PFSK-1 (cell line): ENCODE results near the gene ARHGEF37.

Experiments
- FOXP2 ChIP-seq: optimal IDR thresholded peaks from 2 replicates; pipeline ENCODE3; 2011; ENCODE audit warnings: borderline replicate concordance, control low read depth, inconsistent platforms; ENCODE audit not compliant: insufficient read depth; ENCODE audit errors: extremely low read length, extremely low read depth
- POLR2AphosphoS5 ChIP-seq: IDR thresholded peaks from 2 replicates; pipeline ENCODE4 v1.6.1; 2012; ENCODE audit warnings: low read depth, mild to moderate bottlenecking, control low read depth, low read length, moderate library complexity
- REST ChIP-seq, 2 experiments: IDR thresholded peaks; 2 replicates each; pipeline versions ENCODE4 v1.6.1 to v1.8.0; 2011 to 2012; ENCODE audit warnings: low read depth in 2 of 2, low read length in 2 of 2, control low read depth in 1 of 2, inconsistent platforms in 1 of 2, mild to moderate bottlenecking in 1 of 2, moderate library complexity in 1 of 2; ENCODE audit not compliant: insufficient read depth in 1 of 2
- SIN3A ChIP-seq: IDR thresholded peaks from 2 replicates; pipeline ENCODE4 v1.6.1; 2012; ENCODE audit warnings: mild to moderate bottlenecking, low read length, moderate library complexity, borderline replicate concordance; ENCODE audit not compliant: insufficient read depth
- TAF1 ChIP-seq: IDR thresholded peaks from 2 replicates; pipeline ENCODE4 v1.6.1; 2012; ENCODE audit warnings: low read length, control low read depth, borderline replicate concordance; ENCODE audit not compliant: insufficient read depth

ARHGEF37 gene

DNA sequence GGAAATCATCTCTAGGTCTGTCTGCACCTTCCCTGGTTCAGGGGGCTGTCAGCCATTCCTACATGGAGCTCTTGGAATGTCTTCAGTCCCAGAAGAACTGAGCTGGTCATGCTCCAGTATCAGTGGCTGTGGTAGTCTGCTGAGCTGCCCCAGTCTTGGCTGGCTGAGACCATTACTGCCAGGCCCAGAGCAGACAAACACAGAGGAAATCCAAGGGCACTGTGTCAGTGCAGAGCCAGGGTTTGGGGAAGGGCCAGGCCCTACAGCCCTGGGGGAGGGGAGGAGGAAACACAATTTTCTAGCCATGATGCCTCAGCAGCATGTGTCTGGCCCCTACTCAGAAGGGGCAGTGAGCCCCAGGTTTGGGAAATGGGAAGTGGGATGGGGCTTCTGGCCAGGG is 58.4 kb downstream of the ARHGEF37 start:
- no peak for TF ChIP-seq SIN3A
- no peak for TF ChIP-seq TAF1
- TF ChIP-seq FOXP2, result no peak
- TF ChIP-seq REST (IDR thresholded peaks at IDR 0.05; ENCODE audit: insufficient read depth in 1 of 2, low read depth in 2 of 2, low read length in 2 of 2), result no peak
- no peak for TF ChIP-seq POLR2AphosphoS5

DNA sequence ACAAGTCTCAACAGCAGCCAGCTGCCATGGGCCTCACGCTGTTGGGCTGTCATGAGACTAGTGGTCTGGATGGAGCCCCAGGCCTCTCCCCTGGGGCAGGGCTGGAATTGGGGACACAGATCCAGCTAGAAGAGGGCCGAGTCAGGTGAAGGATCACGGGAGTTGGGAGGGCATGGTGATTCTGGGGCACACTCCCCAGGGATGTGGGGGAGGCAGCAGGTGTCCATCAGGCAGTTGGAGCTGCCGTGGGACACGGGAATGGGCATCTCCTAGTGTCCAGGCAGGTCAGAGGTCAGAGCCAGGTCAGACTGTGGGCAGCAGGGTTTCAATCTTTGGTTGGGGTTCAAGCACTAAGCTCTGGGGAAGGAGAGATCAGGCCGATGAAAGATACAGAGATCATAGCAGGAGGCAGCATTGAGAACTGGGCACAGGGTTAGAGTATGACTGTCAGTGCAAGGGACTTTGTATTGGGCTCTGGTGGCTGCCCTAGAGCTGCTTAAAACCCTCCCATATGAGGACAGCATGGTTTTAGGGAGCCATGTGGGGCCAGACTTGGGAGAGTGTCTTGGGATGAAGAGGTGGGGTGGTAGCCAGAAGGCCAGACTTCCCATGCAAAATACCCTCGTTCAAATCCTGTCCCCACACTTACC is 59.2 kb downstream of the ARHGEF37 start:
- TF ChIP-seq REST (IDR thresholded peaks at IDR 0.05; ENCODE audit: insufficient read depth in 1 of 2, low read depth in 2 of 2, low read length in 2 of 2) (no peak), POLR2AphosphoS5 (no peak), TAF1 (no peak), SIN3A (no peak), FOXP2 (no peak)

DNA sequence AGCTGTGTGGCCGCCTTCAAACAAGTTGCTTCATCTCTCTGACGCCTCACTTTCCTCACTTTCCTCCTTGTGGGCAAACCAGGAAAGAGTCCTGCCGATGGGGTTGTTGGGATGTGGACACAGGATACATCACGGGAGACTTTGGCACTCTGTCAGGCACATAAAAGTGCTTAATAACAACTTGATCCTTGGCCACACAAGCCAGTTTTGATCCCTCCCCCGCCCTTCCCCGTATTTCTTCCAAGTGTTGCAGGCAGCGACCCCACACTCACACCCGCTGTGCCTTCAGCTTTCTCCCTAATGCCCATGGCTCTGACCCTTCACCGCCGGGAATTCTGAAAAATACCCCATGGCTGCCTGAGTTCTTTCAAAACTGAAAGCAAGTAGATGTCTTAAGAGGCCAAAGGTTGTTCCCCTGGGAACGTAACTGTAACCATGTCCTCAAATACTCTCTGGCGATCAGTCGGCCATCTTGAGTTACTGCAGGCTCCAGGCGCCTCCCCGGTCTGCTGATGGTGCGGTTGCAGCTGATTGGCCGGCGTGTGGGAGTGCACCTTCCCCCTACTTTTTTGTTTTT is 59.8 kb downstream of the ARHGEF37 start:
- TF ChIP-seq FOXP2 (no peak), POLR2AphosphoS5 (no peak), SIN3A (no peak), REST (IDR thresholded peaks at IDR 0.05; ENCODE audit: insufficient read depth in 1 of 2, low read depth in 2 of 2, low read length in 2 of 2) (no peak), TAF1 (no peak)

DNA sequence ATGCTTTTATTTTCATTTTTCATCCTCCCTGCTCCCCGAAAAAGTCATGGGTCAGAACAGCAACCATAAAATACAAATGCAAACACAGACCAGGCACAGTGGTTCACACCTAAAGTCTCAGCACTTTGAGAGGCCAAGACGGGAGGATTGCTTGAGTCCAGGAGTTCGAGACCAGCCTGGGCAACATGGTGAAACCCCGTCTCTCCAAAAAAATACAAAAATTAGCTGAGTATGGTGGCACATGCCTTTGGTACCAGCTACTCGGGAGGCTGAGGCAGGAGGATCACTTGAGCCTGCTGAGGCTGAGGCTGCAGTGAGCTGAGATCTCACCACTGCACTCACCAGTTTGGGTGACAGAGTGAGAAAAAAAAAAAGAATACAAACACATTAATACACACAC is 60.3 kb downstream of the ARHGEF37 start:
- TF ChIP-seq FOXP2 (no peak), TAF1 (no peak), POLR2AphosphoS5 (no peak), REST (IDR thresholded peaks at IDR 0.05; ENCODE audit: insufficient read depth in 1 of 2, low read depth in 2 of 2, low read length in 2 of 2) (no peak), SIN3A (no peak)
